Gastroesophageal sphincter (tissue), 4 donors: ENCODE measurements around the gene TMEM134. TPM values are rescaled to one million over a fixed set of nuclear protein-coding genes. Genes with fewer than 3 reads are reported as not detected.

ENCODE experiments used
- ATAC-seq: fragments of 150-250 bp; one replicate; pipeline ENCODE4 v1.9.1; 2016; ENCODE audit warnings: mild to moderate bottlenecking, moderate library complexity
- H3K27ac ChIP-seq, 4 donors: fragments of 200-600 bp; sonication (generic) in 3 of 4; 1 replicate in 3 of 4; 2 replicates in 1 of 4; pipeline ENCODE4 v1.5.1; 2016 to 2019
- H3K27me3 ChIP-seq: fragments of 200-600 bp; sonication (generic); one replicate; pipeline ENCODE4 v1.5.1; 2019
- H3K36me3 ChIP-seq, 2 donors: fragments of 200-600 bp; sonication (generic); one replicate each; pipeline ENCODE4 v1.5.1; 2019; ENCODE audit warnings: control low read depth in 1 of 2
- H3K4me1 ChIP-seq, 3 donors: fragments of 200-600 bp; sonication (generic); 1 replicate in 2 of 3; 2 replicates in 1 of 3; pipeline ENCODE4 v1.5.1; 2016 to 2019; ENCODE audit warnings: control low read depth in 2 of 3
- H3K4me3 ChIP-seq, 2 donors: fragments of 200-600 bp; sonication (generic); one replicate each; pipeline ENCODE4 v1.5.1; 2019; ENCODE audit warnings: mild to moderate bottlenecking in 1 of 2, moderate library complexity in 1 of 2
- H3K9me3 ChIP-seq, 3 donors: fragments of 200-600 bp; sonication (generic); one replicate each; pipeline ENCODE4 v1.5.1; 2017 to 2019; ENCODE audit warnings: control low read depth in 2 of 3
- EP300 ChIP-seq: sonication (generic); formaldehyde crosslinking; IDR thresholded peaks from one replicate; pipeline ENCODE4 v1.6.1; 2017; ENCODE audit warnings: antibody characterized with exemption, mild to moderate bottlenecking
- POLR2A ChIP-seq, 2 donors: fragments of 450-650 bp; IDR thresholded peaks; one replicate each; pipeline ENCODE4 v1.6.1; 2017; ENCODE audit warnings: antibody characterized with exemption in 2 of 2, mild to moderate bottlenecking in 2 of 2, moderate library complexity in 1 of 2
- POLR2AphosphoS5 ChIP-seq: sonication (generic); formaldehyde crosslinking; IDR thresholded peaks from one replicate; pipeline ENCODE4 v1.6.1; 2017; ENCODE audit warnings: antibody characterized with exemption
- WGBS, 2 donors: methylation state at CpG; one replicate each; pipeline ENCODE4 v1.1.5; 2018; ENCODE audit warnings: low coverage in 1 of 2; 5-methylcytosine and 5-hydroxymethylcytosine counted together
- total RNA-seq, 4 donors: library from RNA; depleted of rRNA; stranded (reverse); fragments of >200 nt; gene quantifications; one replicate each; pipeline ENCODE4 v1.1.0, GENCODE V29; 2016
- TF ChIP-seq, protein P1 (sequence below), 4 experiments: fragments of 200-600 bp in 2 of 4; fragments of 450-650 bp in 2 of 4; sonication (generic) in 1 of 4; IDR thresholded peaks; one replicate each; pipeline ENCODE4 v1.5.1; 2017 to 2019; ENCODE audit warnings: antibody characterized with exemption in 4 of 4, mild to moderate bottlenecking in 2 of 4, moderate library complexity in 2 of 4

The TMEM134 gene
- total RNA-seq, 4 donors from 2014 or later = 22.2 to 35.2 (median 32.5) TPM

DNA sequence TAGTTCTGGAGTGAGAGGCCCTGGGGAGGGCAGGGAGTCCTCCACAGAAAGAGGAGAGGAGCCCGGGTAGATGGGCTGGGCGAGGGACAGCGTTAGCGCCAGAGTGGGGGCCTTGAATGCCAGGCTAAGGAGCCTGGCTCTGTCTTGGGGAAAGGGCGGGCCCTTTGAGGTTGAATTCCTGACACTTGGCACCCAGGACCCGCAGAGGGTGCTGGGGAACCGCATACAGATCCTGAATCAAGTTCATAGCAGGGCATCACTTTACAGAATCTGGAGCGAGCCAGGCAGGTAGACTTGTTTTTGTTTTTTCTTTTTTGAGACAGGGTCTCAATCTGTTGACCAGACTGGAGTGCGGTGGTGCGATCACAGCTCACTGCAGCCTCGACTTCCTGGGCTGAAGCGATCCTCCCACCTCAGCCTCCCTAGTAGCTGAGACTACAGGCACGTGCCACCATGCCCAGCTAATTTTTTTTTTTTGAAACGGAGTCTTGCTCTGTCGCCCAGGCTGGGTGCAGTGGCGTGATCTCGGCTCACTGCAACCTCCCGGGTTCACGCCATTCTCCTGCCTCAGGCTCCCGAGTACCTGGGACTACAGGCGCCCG is 47.5 kb downstream of the TMEM134 start:
- no peaks in the 10 kb centered on the region for H3K36me3 ChIP-seq
- WGBS, 2 donors = 79 to 84% methylated on average over 8 of the region's 22 CpGs
- no peaks in the 10 kb centered on the region for H3K27me3 ChIP-seq
- H3K4me1 ChIP-seq = peaks cover 0 to 46% (median 9%) of the 10 kb centered on the region in 3 donors
- TF ChIP-seq EP300 = no peak
- TF ChIP-seq, protein P1, sequence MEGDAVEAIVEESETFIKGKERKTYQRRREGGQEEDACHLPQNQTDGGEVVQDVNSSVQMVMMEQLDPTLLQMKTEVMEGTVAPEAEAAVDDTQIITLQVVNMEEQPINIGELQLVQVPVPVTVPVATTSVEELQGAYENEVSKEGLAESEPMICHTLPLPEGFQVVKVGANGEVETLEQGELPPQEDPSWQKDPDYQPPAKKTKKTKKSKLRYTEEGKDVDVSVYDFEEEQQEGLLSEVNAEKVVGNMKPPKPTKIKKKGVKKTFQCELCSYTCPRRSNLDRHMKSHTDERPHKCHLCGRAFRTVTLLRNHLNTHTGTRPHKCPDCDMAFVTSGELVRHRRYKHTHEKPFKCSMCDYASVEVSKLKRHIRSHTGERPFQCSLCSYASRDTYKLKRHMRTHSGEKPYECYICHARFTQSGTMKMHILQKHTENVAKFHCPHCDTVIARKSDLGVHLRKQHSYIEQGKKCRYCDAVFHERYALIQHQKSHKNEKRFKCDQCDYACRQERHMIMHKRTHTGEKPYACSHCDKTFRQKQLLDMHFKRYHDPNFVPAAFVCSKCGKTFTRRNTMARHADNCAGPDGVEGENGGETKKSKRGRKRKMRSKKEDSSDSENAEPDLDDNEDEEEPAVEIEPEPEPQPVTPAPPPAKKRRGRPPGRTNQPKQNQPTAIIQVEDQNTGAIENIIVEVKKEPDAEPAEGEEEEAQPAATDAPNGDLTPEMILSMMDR (IDR thresholded peaks at IDR 0.05) = no peak
- no peak for TF ChIP-seq POLR2AphosphoS5
- no peak for TF ChIP-seq POLR2A (IDR thresholded peaks at IDR 0.05)
- H3K9me3 ChIP-seq = no peaks in the 10 kb centered on the region
- peak overlapping the region in 3 of 4 donors; percentile 88 to 91 (median 91) for H3K27ac ChIP-seq
- peak overlapping the region in 1 of 2 donors; percentile 60 for H3K4me3 ChIP-seq
- ATAC-seq = no peak

DNA sequence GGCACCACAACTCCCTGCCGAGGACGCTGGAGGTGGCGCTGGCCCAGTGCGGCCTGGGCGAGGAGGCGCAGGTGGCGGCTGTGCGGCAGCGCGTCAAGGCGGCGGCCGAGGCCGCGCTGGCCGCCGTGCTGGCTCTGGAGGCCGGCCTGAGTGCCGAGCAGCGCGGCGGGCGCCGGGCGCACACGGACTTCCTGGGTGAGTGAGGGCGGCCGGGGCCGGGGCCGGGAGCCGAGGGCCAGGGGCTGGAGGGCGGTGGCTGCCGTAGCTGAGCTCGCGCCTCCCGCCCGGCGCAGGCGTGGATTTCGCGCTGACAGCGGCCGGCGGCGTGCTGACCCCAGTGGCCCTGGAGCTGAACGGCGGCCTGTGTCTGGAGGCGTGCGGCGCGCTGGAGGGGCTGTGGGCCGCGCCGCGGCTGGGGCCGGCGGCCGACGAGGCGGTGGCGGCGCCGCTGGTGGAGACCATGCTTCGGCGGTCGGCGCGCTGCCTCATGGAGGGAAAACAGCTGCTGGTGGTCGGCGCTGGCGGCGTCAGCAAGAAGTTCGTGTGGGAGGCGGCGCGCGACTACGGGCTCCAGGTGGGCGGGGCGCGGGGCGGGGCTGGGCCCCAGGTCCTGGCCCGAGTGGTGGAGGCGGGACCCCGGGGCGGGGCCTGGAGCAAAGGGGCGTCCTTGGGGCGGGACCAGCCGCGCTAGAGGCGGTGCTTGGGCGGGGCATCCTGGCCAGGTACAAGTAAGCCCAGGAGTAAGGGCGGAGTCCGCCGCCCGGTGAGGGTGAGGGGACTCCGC is 48.2 kb downstream of the TMEM134 start:
- H3K4me3 ChIP-seq = peak overlapping the region; percentile 35 to 60
- peak overlapping the region; percentile 41 to 91 (median 90) for H3K27ac ChIP-seq
- H3K27me3 ChIP-seq = no peaks in the 10 kb centered on the region
- 0% methylated on average over 1 to 2 of the region's 97 CpGs for WGBS, 2 donors
- H3K4me1 ChIP-seq = peaks cover 0 to 53% (median 15%) of the 10 kb centered on the region in 3 donors
- TF ChIP-seq POLR2A (IDR thresholded peaks at IDR 0.05) (peak; percentile 49 to 55), POLR2AphosphoS5 (peak; percentile 71), EP300 (no peak)
- TF ChIP-seq, protein P1 (IDR thresholded peaks at IDR 0.05) = peak in 1 of 4 experiments; percentile 27
- H3K9me3 ChIP-seq = no peaks in the 10 kb centered on the region
- ATAC-seq = peak; percentile 97
- no peaks in the 10 kb centered on the region for H3K36me3 ChIP-seq

DNA sequence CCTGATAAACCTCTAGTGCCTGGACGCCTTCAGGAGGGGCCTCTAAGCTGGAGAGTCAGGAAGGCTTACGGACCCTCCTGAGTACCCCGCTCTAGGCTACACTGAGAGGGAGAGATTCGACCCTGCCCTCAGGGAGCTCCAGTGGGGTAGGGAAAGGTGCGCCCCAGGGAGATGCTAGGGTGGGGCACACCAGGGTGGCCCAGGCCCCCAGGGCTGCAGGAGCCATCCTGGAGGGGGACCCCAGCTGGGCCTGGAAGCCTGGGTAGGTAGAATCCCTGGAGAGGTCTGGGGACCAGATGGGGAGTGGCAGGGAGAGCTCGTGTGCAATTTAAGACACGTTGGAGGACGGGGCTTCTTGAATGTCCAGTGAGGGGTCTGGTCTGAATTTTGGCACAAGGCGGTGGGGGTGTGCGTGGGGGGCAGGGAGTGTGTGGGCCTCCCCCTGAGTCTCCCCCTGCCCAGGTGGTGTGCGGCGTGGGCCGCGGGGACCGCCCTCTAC is 48.9 kb downstream of the TMEM134 start:
- 0% methylated on average over 4 of the region's 15 CpGs; no CpG with 5 or more reads in 1 of the 2 donors for WGBS, 2 donors
- peaks cover 0 to 59% (median 15%) of the 10 kb centered on the region in 3 donors for H3K4me1 ChIP-seq

DNA sequence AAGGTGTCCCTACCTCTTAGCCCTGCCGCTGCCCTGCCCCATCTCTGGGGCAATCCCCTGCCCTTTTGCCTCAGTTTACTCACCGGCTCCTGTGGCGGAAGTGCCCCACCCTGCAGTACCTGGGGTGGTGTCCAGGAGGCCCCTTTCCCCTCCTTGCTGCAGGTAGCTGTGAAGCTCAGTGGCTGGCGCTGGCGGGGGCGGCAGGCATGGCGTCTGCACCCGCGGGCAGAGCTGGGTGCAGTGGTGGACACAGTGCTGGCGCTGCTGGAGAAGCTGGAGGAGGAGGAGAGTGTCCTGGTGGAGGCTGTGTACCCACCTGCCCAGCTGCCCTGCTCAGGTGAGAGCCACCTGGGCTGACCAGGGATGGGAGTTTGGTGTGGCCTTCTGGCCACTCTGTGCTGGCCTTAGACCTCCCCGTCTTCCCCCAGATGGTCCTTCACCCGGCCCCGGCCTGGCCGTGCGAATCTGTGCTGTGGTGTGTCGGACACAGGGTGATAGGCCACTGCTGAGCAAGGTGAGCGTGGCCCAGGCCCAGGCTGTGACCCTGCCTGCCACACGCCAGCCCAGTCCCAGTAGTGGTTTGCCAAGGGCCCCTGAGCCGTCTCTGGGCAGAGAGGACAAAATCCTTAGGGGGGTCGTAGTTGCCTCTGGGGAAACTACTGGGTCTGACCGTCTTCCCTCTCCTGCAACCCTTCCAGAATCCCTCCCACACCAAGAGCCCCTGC is 49.6 kb downstream of the TMEM134 start:
- H3K4me1 ChIP-seq = peaks cover 0 to 65% (median 15%) of the 10 kb centered on the region in 3 donors
- WGBS, 2 donors = no CpG with 5 or more reads among the region's 21 CpGs
- peak overlapping the region in 3 of 4 donors; percentile 88 to 91 (median 91) for H3K27ac ChIP-seq

More for the DNA sequence above, 48.9 kb downstream of the TMEM134 start:
- Histone ChIP-seq H3K27me3 (no peaks in the 10 kb centered on the region), H3K27ac (peak overlapping the region; percentile 41 to 91 (median 90)), H3K36me3 (no peaks in the 10 kb centered on the region), H3K4me3 (peak overlapping the region; percentile 35 to 60), H3K9me3 (no peaks in the 10 kb centered on the region)
- TF ChIP-seq POLR2AphosphoS5 (no peak), POLR2A (IDR thresholded peaks at IDR 0.05) (no peak), EP300 (no peak)
- TF ChIP-seq, protein P1 (IDR thresholded peaks at IDR 0.05) = no peak
- no peak for ATAC-seq

More for the DNA sequence above, 49.6 kb downstream of the TMEM134 start:
- TF ChIP-seq, protein P1 (IDR thresholded peaks at IDR 0.05) = no peak
- TF ChIP-seq EP300 (no peak), POLR2A (IDR thresholded peaks at IDR 0.05) (no peak), POLR2AphosphoS5 (no peak)
- no peak overlapping the region for H3K4me3 ChIP-seq
- H3K9me3 ChIP-seq = no peaks in the 10 kb centered on the region
- ATAC-seq = no peak
- H3K36me3 ChIP-seq = no peaks in the 10 kb centered on the region
- H3K27me3 ChIP-seq = no peaks in the 10 kb centered on the region
